HG03175 (cell line): Measurements from ENCODE around the gene MEIS1.

ENCODE experiments used
- ATAC-seq: cut with Tn5 transposase; IDR thresholded peaks from one replicate; pipeline ENCODE4 v1.9.1; 2021; ENCODE audit warnings: mild to moderate bottlenecking, moderate library complexity; ENCODE audit not compliant: unreplicated experiment

The MEIS1 gene

GRCh38 chr2:66498289-66498975 is 63.5 kb downstream of the MEIS1 start:
- ATAC-seq = no peak

GRCh38 chr2:66501267-66501666 is 66.3 kb downstream of the MEIS1 start:
- no peak for ATAC-seq

DNA sequence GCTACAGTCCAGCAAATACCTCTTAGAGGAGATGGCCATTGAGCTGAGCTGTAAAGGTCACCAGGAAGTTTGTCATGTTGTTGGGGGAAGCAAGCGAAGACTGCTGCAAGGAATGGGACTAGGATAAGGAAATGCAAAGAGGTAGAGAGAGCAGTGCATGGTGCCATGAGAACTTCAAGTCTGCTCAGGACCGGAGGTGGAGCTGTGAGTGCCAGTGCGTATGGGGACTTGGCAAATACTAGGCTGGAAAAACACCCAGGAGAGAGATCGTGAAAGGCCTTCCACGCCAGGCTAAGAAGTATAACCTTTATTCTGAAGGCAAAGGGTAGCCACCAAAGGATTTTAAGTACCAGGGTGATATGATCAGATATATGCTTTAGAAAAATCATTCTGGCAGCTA is 71.3 kb downstream of the MEIS1 start:
- ATAC-seq = no peak

- no peak for ATAC-seq
Observed at GRCh38 chr2:66507673-66508201, 72.8 kb downstream of the MEIS1 start.

DNA sequence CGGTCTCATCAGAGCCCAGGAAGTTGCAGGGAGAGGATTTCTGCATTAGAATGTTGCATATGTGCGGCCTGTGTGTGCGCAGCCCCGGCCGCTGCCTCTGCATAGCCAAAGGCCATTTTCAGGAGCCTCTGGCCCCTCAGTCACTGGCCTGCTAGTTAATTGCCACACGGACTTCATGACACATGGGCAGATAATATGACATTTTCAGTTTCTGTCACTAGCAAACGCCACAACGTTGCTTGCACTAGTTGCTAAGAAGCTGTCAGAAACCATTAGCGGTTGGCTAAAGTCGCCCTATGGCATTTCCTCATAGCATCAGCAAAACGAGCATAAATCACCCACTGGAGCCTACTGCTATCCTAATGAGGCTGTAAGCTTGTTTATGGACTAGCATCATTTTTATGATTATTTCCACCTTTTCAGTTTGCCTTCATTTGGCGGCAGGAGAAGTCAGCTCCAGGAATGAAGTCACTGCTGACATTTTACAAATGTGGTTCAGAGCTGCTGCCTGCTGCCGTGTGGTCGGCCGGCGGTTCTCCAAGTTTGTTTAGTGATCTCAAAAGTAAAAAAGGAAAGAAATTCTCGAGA is 73.7 kb downstream of the MEIS1 start:
- ATAC-seq = no peak

DNA sequence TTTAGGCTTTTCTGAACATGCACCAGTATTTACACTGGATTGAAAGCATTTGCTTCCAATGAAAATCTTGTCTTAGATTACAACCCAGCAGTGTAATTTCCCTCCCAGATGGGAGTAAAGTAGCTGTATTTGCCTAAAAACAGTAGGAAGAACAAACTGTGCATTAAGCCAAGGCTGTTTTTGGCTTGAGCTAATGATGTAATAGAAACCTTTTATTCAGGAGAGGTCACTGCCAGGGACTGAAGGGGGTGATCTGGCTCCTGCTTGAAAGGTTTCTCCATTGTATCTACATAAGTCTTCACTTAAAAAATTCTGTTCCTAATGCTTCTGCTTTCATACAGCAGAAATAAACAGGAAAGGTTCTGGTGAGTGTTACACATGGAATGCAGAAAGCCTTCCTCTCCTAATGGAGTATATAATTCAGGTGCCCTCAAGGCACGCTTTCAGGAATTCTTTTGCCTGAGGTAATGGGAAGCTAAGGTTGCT is 74.4 kb downstream of the MEIS1 start:
- no peak for ATAC-seq

GRCh38 chr2:66512626-66513025 is 77.7 kb downstream of the MEIS1 start:
- ATAC-seq = no peak

DNA sequence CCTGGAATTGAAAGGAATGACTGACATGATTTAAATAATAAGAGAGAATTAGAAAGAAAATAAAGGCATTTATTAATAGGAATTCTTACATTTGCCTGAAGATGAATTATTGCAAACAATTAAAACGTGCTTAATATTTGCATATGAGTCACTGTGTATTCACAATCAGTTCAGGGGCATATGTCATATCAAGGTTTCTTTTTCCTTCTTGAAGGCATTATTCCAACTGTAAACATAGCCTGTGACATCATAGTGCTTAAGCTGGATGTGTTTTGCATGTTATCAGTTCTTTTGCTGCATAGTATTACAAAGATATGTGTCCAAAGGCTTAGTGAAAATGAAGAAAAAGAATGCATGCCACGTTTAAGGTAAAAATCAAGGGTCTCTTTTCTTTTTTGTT is 80.8 kb downstream of the MEIS1 start:
- no peak for ATAC-seq

DNA sequence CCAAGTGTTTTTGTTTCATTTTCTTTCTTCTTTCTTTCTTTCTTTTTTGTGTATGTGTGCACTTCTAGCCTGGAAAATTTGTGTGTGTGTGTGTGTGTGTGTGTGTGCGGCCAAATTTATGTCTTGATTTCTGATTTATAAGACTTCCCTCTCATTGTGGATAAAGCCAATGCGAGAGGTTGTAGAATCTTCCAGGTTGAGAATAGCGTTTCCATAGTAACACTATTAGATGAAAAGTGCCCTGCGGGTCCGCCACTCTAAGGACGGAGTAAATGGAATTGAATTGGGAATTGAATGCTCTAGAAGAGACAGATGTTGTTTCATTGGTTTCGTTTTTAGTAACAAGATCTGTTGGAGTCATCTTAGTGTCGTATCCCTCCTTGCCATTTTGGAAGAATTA is 81.6 kb downstream of the MEIS1 start:
- no peak for ATAC-seq

- ATAC-seq = no peak
Observed at GRCh38 chr2:66517772-66518171, 82.8 kb downstream of the MEIS1 start.

- ATAC-seq = no peak
Observed at GRCh38 chr2:66519264-66519843, 84.4 kb downstream of the MEIS1 start.

DNA sequence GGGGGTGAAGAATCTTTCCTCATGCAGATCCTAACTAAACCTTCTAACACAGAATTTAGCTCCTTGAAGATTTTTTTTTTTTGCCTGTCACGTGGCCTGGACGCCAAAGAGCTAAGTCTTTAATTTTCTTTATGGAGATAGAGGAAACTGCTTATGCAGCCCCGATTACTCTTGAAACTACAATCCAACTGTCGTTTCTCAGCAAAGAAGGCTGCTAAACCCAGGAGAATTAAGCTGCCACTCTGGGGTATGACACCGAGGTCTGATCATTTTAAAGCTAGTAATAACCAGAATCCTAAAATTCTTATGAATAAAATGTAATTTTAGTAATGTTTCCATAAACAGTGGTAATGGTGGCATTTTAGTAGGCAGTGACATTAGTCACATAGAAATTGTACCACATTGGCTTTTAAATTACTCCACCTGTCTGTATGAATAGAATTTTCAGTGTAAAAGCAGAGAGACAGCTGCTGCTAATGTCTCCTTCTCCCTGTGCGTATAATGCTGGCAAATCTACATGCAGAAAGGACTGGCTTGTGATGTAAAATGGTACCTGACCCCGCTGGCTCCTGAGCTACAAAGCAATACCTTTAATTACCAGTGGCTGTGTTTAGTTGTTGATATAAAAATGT is 86.5 kb downstream of the MEIS1 start:
- no peak for ATAC-seq

- ATAC-seq = no peak
Observed at GRCh38 chr2:66522611-66523376, 87.9 kb downstream of the MEIS1 start.

DNA sequence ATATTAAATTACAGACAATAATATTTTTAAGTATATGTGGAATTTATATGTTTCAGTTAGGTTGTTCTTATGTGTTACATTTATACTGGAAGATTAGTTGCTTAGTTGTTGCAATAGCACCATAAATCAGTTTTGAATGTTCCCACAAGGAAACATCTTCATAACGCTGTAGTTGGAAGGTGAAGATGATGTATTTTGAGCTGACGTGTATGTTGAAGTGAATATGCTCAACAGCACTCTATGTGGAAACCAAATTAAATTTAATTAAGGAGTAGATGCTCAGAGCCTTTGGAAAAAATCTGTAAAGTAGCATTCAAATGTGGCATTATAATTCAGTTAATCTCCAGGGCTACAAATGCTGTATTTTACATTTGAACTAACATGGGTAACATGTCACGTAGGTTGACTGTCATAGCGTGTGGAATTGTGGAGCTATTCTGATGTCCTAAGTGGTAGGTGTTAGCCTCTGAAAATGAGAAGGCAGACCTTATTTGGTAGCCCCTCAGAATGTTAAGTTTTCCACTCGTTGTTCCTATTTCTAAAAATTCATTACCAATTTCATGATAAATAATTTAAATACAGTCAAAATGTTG is 88.5 kb downstream of the MEIS1 start:
- ATAC-seq = no peak

GRCh38 chr2:66523990-66524389 is 89.1 kb downstream of the MEIS1 start:
- no peak for ATAC-seq

GRCh38 chr2:66525606-66526005 is 90.7 kb downstream of the MEIS1 start:
- no peak for ATAC-seq

GRCh38 chr2:66526180-66526579 is 91.3 kb downstream of the MEIS1 start:
- no peak for ATAC-seq

DNA sequence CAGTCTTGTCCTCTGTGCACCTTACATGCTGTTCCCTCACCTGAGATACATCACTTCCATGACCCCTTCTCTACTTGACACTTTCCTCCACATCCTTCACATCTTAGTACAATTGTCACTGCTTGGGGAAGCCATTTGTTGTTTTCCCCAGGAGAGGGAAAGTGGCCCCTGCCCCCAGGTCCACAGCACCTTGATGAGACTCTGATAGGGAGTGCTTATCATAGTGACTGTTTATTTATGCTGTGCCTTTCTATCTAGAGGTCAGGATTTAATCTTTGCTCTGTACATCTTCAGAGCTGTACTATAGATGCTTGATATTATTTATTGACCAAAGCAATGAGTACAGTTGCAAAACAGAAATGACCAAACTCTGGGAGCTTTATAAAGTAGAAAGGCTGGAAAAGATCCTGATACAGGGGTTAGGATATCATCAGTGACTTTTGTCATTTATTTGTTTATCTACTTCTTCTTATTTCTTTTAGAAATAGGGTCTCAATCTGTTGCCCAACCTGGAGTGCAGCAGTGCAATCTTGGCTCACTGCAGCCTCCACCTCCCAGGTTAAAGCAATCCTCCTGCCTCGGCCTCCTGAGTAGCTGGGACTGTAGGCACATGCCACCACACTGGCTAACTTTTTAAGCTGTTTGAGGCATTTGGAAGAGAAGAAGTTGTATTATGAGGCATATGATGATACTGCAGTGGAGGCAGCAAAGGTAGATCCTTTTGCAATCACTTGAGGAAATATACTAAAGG is 94.2 kb downstream of the MEIS1 start:
- no peak for ATAC-seq

GRCh38 chr2:66530651-66531050 is 95.7 kb downstream of the MEIS1 start:
- ATAC-seq = no peak

- ATAC-seq = no peak
Observed at GRCh38 chr2:66531155-66531554, 96.2 kb downstream of the MEIS1 start.
